GM18502 (cell line): ENCODE results near the gene COMMD6.

Source experiments
- ATAC-seq: cut with Tn5 transposase; IDR thresholded peaks from one replicate; pipeline ENCODE4 v1.9.1; 2021; ENCODE audit warnings: mild to moderate bottlenecking; ENCODE audit not compliant: unreplicated experiment, poor library complexity

Gene COMMD6

GRCh38 chr13:75486146-75487062 lies 51.2 kb downstream of the COMMD6 start:
- no peak for ATAC-seq

- ATAC-seq = no peak
Measured at GRCh38 chr13:75485286-75486062, 52.2 kb downstream of the COMMD6 start.

- ATAC-seq = no peak
Measured at GRCh38 chr13:75482820-75483079, 54.9 kb downstream of the COMMD6 start.

GRCh38 chr13:75482070-75482819 lies 55.4 kb downstream of the COMMD6 start, which contains the start of gene TBC1D4:
Gene TBC1D4, minus strand, starts transcription at chr13:75482169. Its CDS starts 402 bp downstream, at chr13:75481767.
- peak; percentile 79 for ATAC-seq

GRCh38 chr13:75481176-75482069 lies 56.2 kb downstream of the COMMD6 start:
- ATAC-seq = peak; percentile 31

- ATAC-seq = peak; percentile 15
Measured at GRCh38 chr13:75480671-75481175, 56.9 kb downstream of the COMMD6 start.

- ATAC-seq = no peak
Measured at GRCh38 chr13:75479102-75479740, 58.4 kb downstream of the COMMD6 start.

GRCh38 chr13:75478659-75479058 lies 59.0 kb downstream of the COMMD6 start:
- ATAC-seq = no peak
